GM19193 (cell line): ENCODE measurements around the gene GABRD.

Source experiments
- POLR2A ChIP-seq: IDR thresholded peaks from 4 replicates; pipeline ENCODE4 v1.6.1; 2011; ENCODE audit not compliant: insufficient read depth, insufficient read length; ENCODE audit errors: extremely low read depth

Gene GABRD

GRCh38 chr1:2024887-2025286, 5.7 kb downstream of the GABRD start:
- no peak for TF ChIP-seq POLR2A

DNA sequence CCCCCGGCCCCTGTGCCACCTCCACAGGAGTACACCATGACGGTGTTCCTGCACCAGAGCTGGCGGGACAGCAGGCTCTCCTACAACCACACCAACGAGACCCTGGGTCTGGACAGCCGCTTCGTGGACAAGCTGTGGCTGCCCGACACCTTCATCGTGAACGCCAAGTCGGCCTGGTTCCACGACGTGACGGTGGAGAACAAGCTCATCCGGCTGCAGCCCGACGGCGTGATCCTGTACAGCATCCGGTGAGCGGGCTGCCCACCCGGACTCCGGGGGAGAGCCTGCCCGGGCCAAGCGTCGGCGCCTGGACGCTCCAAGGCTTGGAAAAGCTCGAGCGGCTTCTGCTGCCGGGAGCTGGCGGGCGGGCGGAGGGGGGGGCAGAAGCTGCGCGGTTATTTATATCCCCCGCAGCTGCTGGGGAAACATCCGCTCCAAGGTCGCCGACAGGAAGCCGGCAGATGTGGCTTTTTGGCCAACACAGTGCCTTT, 6.4 kb downstream of the GABRD start:
- TF ChIP-seq POLR2A = no peak

DNA sequence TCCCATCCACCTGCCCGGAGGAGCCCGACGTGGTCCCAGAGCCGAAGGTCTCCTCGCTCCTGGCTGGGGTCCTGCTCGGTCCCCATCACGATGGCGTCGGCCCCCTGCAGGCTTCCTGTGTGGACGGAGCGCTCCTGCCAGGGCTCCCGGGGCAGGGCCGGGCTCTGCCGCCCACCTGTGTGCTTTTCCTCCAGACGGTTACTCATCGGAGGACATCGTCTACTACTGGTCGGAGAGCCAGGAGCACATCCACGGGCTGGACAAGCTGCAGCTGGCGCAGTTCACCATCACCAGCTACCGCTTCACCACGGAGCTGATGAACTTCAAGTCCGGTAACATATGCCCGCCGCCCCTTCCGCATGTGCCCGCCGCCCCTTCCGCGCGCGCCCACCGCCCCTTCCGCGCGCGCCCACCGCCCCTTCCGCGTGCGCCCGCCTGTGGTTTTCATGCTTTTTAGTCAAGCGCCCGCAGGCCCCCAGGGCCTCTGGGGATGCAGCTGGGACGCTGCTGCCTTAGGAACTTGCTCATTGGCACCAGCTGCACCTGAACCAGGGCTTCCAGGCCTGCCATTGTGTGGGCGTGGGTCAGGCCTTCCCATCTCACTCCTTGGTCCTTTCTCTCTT, 8.9 kb downstream of the GABRD start:
- no peak for TF ChIP-seq POLR2A

GRCh38 chr1:2028870-2029560, 9.9 kb downstream of the GABRD start:
- no peak for TF ChIP-seq POLR2A

DNA sequence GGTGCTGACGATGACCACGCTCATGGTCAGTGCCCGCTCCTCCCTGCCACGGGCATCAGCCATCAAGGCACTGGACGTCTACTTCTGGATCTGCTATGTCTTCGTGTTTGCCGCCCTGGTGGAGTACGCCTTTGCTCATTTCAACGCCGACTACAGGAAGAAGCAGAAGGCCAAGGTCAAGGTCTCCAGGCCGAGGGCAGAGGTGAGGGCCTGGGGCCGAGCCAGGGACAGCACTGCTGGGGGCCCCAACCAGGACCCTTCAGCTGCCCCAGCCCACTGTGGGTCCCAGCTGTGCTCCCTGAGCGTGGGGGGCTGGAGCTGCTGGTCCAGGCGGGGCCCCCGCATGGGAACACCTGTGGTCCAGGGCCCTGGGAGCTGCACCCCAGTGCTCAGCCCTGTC, 10.4 kb downstream of the GABRD start:
- TF ChIP-seq POLR2A = no peak

GRCh38 chr1:2030076-2030871, 11.1 kb downstream of the GABRD start:
- TF ChIP-seq POLR2A = no peak

- TF ChIP-seq POLR2A = no peak
These were observed 12.7 kb downstream of the GABRD start for GRCh38 chr1:2031546-2032540.

- no peak for TF ChIP-seq POLR2A
These were observed 13.6 kb downstream of the GABRD start for GRCh38 chr1:2032737-2033136.

DNA sequence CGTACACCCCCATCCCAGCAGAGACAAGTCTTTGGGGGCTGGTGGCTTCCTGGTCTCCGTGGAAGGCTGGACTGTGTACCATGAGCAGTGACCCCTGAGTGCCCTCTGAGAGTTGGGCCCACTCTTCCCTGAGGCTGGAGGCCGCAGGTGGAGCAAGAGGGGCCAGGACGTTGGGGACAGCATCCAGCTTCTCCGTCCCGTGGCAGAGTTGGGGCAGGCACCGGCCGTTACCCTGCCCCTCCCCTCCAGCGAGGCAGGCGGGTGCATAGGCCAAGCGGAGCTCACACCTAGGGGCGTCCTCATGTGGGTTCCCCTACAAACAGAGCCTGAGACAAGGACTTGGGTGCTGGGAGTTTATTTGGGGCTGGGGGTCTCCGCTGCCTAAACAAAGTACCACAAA, 14.0 kb downstream of the GABRD start:
- no peak for TF ChIP-seq POLR2A

DNA sequence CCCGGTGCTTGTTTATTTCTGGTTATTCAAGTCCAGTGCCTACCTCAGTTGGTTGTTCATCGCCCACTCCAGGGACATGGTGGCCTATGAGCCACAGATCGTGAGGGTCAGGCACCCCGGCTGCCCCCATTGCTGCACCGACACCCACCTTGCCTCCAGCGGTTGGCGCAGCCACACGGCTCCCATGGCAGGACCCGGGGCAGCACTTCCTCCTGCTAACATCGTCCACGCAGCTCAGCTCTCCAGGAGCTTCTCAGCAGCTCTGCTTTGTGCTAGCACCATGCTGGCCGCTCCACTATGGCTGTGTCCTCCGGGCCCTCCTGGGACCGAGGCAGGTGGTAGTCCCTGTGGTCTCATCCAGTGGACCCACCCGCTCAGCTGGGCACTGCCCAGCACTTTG, 17.1 kb downstream of the GABRD start:
- no peak for TF ChIP-seq POLR2A

GRCh38 chr1:2037314-2037979, 18.3 kb downstream of the GABRD start:
- TF ChIP-seq POLR2A = no peak

GRCh38 chr1:2038229-2038628, 19.1 kb downstream of the GABRD start:
- TF ChIP-seq POLR2A = no peak

DNA sequence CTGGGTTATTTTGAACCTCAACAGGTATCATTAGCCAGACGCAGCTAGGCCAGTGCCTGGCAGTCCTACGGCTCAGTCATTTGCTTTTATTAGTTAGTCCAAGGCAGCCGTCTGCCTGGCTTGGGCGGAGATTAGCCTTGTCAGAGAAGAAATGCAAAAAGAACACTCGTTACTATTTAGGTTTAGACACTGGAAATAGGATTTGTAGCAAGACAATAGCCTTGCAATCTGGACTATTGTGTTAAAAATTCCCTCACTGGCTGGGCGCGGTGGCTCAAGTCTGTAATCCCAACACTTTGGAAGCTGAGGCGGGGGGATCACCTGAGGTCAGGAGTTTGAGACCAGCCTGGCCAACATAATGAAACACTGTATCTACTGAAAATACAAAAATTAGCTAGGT, 20.1 kb downstream of the GABRD start:
- TF ChIP-seq POLR2A = no peak

DNA sequence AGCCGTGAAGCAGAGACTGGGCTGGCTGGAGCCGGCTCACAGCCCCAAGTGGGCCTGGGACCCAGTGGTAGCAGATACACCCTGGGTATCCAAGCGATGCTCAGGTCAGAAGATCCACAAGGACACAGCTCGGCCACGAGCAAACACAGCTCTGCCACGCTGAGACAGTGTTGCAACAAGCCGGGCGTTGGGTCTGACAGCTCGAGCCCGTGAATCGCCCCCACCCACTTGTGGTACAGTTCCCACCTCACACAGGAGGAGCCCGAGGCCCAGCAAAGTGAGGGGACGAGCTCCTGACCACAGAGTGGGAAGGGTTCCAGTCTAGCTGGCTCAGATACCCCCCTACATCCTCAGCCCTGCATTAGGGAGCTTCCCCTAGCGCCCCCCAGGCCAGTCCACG, 22.2 kb downstream of the GABRD start:
- TF ChIP-seq POLR2A = no peak

DNA sequence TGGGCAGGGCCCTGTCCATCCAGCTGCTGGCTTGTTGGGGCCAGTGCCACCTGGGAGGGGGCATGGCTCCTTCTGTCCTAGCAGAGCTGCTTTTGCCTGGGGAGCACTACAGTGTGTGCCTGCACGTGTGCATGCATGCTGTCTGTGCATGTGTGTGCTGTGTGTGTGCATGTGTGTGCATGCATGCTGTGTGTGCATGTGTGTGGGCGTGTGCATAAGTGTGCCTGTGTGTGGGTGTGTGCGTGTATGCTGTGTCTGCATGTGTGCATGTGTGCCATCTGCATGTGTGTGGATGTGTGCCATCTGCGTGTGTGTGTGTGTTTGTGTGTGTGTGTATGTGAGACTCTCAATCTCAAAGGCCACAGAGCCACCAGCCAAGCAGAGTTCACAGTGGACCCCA, 22.7 kb downstream of the GABRD start:
- TF ChIP-seq POLR2A = no peak
